ENCODE measurements around the gene NT5DC4.

NT5DC4 gene

GRCh38 chr2:112718863-112719370, 1.9 kb upstream of the NT5DC4 start:
- TF ChIP-seq CTCF (IDR thresholded peaks at IDR 0.05; ENCODE audit: low read length) (no peak), EZH2phosphoT487 (IDR thresholded peaks at IDR 0.05; ENCODE audit: low read length) (no peak), EZH2 (optimal IDR thresholded peaks at IDR 0.05; ENCODE audit: low read depth, low read length) (no peak)
- H3K4me3 ChIP-seq (ENCODE audit: low read length) = no peak overlapping the region
- no peaks in the 10 kb centered on the region for H3K36me3 ChIP-seq (replicated peaks; ENCODE audit: insufficient read depth, low read length)
- H4K20me1 ChIP-seq (ENCODE audit: insufficient read depth, low read length) = no peaks in the 10 kb centered on the region
- no peak overlapping the region for H3K9ac ChIP-seq (ENCODE audit: low read length)
- no peak overlapping the region for H3K27ac ChIP-seq (ENCODE audit: low read length)
- H3K4me1 ChIP-seq (ENCODE audit: low read length) = no peaks in the 10 kb centered on the region
- H3F3A ChIP-seq (ENCODE audit: insufficient read depth, low read length) = no peaks in the 10 kb centered on the region
- no peaks in the 10 kb centered on the region for H3K79me2 ChIP-seq (ENCODE audit: low read length)
- H3K9me2 ChIP-seq (replicated peaks; ENCODE audit: insufficient read depth, low read length) = no peaks in the 10 kb centered on the region
- 0 out of 2 replicates have a peak, but pooled peaks cover 5% of the 10 kb centered on the region for H3K27me3 ChIP-seq (replicated peaks; ENCODE audit: insufficient read depth, low read length)
- H3K9me3 ChIP-seq (replicated peaks; ENCODE audit: insufficient read depth, low read length) = no peaks in the 10 kb centered on the region
- H2AFZ ChIP-seq (ENCODE audit: low read length) = no peak overlapping the region
- DNase-seq = no peak
- H3K4me2 ChIP-seq (ENCODE audit: low read depth, low read length) = no peak overlapping the region

GRCh38 chr2:112721819-112722522, 1.2 kb downstream of the NT5DC4 start:
- Histone ChIP-seq H3K4me1 (ENCODE audit: low read length) (no peaks in the 10 kb centered on the region), H3K4me2 (ENCODE audit: low read depth, low read length) (no peak overlapping the region), H3K36me3 (replicated peaks; ENCODE audit: insufficient read depth, low read length) (no peaks in the 10 kb centered on the region), H2AFZ (ENCODE audit: low read length) (no peak overlapping the region), H3K79me2 (ENCODE audit: low read length) (no peaks in the 10 kb centered on the region), H3K9ac (ENCODE audit: low read length) (no peak overlapping the region), H3K9me2 (replicated peaks; ENCODE audit: insufficient read depth, low read length) (no peaks in the 10 kb centered on the region), H4K20me1 (ENCODE audit: insufficient read depth, low read length) (no peaks in the 10 kb centered on the region), H3K27me3 (replicated peaks; ENCODE audit: insufficient read depth, low read length) (0 out of 2 replicates have a peak, but pooled peaks cover 5% of the 10 kb centered on the region), H3K4me3 (ENCODE audit: low read length) (no peak overlapping the region), H3K9me3 (replicated peaks; ENCODE audit: insufficient read depth, low read length) (no peaks in the 10 kb centered on the region), H3K27ac (ENCODE audit: low read length) (no peak overlapping the region), H3F3A (ENCODE audit: insufficient read depth, low read length) (no peaks in the 10 kb centered on the region)
- DNase-seq = no peak
- TF ChIP-seq EZH2 (optimal IDR thresholded peaks at IDR 0.05; ENCODE audit: low read depth, low read length) (no peak), EZH2phosphoT487 (IDR thresholded peaks at IDR 0.05; ENCODE audit: low read length) (no peak), CTCF (IDR thresholded peaks at IDR 0.05; ENCODE audit: low read length) (no peak)

- Histone ChIP-seq H3K79me2 (ENCODE audit: low read length) (no peaks in the 10 kb centered on the region), H3K9me3 (replicated peaks; ENCODE audit: insufficient read depth, low read length) (no peaks in the 10 kb centered on the region), H3K27ac (ENCODE audit: low read length) (no peak overlapping the region), H2AFZ (ENCODE audit: low read length) (no peak overlapping the region), H3K27me3 (replicated peaks; ENCODE audit: insufficient read depth, low read length) (peaks cover 11% of the 10 kb centered on the region; the same call in 1 of the 2 replicates), H3F3A (ENCODE audit: insufficient read depth, low read length) (no peaks in the 10 kb centered on the region), H3K9me2 (replicated peaks; ENCODE audit: insufficient read depth, low read length) (no peaks in the 10 kb centered on the region), H4K20me1 (ENCODE audit: insufficient read depth, low read length) (no peaks in the 10 kb centered on the region), H3K4me3 (ENCODE audit: low read length) (no peak overlapping the region), H3K4me2 (ENCODE audit: low read depth, low read length) (no peak overlapping the region), H3K36me3 (replicated peaks; ENCODE audit: insufficient read depth, low read length) (no peaks in the 10 kb centered on the region), H3K9ac (ENCODE audit: low read length) (no peak overlapping the region), H3K4me1 (ENCODE audit: low read length) (no peaks in the 10 kb centered on the region)
- TF ChIP-seq EZH2 (optimal IDR thresholded peaks at IDR 0.05; ENCODE audit: low read depth, low read length) = no peak
- no peak for TF ChIP-seq EZH2phosphoT487 (IDR thresholded peaks at IDR 0.05; ENCODE audit: low read length)
- TF ChIP-seq CTCF (IDR thresholded peaks at IDR 0.05; ENCODE audit: low read length) = no peak
- DNase-seq = no peak
Measured at GRCh38 chr2:112722816-112723546, 2.2 kb downstream of the NT5DC4 start.

Measured in MM.1S (cell line).